ENCODE results near the gene SPTSSA.
"Not testable (repeated sequence)": the region's sequence is repeated elsewhere in the genome, so short reads cannot be mapped to it uniquely, and the experiment has no call there.

SPTSSA gene, protein sequence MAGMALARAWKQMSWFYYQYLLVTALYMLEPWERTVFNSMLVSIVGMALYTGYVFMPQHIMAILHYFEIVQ

DNA sequence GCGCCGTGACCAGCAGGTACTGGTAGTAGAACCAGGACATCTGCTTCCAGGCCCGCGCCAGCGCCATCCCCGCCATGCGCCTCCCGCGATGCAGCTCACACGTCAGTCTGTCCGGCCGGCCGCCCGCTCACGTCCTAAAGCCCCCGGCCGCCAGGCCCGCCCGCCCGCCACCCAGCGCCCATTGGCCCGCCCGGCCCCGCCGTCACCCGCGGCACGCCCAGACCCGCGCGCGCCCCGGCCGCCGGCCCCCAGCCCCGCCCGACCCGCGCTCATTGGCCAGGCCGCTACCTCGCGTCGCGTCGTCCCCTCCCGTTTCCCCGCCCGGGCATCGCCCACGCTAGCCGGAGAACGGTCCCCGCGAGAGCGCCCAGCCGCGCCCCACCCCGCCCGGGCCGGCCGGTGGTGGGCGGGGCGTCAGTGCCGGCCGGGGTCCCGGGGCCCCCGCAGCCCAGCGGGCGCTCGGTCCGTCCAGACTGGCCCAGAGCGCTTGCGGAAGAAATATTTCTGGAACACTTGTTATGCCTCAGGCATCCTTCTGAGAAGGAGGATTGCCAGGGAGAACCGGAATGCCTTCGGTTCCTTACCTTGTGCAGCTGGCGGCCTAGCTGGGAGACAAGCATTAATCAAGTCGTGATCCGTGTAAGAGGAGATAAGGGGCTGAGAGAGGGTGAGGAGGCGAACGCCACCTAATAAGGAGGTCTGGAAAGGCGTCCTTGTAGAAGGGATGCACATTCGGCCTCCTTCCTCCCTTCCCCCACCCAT, at the start of gene SPTSSA:
TSS of gene SPTSSA (minus strand) at position 109 of the 762 bp plus-strand sequence. CDS start at position 76, 33 bp downstream.
- no peak for DNase-seq

DNA sequence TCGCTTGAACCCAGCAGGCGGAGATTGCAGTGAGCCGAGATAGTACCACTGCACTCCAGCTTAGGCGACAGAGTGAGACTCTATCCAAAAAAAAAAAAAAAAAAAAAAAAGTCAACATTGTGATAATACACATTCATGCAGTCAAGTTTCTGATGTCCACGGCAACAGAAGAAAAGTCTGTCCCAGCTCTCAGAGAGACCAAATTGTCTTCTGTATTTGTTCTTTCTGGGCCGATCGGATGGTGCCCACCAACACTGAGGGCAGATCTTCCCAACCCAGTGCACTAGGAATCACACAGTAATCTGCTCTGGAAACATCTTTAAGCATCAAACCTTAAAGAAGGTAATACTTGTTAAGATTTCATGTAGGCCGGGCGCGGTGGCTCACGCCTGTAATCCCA, 45.8 kb upstream of the SPTSSA start:
- no peak for DNase-seq

DNA sequence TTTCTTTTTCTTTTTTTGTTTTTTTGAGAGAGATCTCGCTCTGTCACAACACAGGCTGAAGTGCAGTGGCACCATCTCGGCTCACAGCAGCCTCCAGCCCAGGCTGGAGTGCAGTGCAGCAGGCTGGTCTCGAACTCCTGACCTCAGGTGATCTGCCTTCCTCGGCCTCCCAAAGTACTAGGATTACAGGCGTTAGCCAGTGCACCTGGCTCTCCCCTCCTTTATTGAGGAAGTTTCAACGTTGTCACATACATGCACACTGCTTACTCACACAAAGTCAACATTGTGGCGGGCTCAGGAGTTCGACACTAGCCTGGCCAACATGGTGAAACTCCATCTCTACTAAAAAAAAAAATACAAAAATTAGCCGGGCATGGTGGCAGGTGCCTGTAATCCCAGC, 45.4 kb upstream of the SPTSSA start:
- DNase-seq = no peak

DNA sequence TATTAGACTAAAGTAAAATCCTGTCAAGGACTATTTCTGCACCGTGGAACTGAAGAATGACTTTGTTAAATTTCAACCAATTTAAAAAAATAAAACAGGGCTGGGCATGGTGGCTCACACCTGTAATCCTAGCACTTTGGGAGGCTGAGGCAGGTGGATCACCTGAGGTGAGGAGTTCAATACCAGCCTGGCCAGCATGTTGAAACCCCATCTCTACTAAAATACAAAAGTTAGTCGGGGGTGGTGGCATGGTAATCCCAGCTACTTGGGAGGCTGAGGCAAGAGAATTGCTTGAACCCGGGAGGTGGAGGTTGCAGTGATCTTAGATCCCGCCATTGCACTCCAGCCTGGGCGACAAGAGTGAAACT, 43.1 kb upstream of the SPTSSA start:
- DNase-seq = not testable (repeated sequence)

DNA sequence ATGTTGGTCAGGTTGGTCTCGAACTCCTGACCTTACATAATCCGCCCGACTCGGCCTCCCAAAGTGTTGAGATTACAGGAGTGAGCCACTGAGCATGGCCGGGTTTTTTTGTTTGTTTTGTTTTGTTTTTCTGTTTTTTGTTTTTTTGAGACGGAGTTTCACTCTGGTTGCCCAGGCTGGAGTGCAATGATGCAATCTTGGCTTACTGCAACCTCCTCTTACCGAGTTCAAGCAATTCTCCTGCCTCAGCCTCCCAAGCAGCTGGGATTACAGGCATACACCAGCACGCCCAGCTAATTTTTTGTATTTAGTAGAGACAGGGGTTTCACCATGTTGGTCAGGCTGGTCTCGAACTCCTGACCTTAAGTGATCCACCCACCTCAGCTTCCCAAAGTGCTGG, 42.0 kb upstream of the SPTSSA start:
- not testable (repeated sequence) for DNase-seq

DNA sequence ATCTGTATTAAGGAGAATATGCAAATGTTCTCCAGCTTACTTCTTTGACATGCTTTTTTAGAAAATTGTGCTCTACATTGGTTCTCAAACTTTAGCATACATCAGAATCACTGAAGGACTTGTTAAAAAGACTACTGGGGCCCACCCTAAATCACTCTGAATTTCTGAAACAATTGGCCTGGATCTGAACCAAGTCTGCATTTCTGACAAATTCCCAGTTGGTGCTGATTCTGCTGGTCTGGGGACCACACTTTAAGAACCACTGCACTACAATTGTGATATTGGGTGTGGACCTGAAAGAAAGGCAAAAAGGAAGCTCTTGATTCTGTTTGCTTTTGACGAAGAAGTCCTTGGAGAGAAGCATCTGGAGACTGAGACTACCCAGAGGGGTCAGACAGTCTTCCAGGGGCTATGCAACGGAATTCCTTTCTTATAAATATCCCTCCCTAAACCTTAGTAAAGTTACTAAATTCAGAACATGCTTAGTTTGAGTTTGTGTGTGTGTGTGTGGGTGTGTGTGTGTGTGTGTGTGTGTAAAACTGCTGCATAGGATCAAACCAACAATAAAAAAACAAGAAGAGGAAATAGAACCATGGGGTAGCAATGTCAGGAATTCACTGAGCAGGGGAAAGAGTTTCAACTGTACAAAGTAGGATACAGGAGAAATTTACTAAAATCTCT, 40.6 kb upstream of the SPTSSA start:
- no peak for DNase-seq

DNA sequence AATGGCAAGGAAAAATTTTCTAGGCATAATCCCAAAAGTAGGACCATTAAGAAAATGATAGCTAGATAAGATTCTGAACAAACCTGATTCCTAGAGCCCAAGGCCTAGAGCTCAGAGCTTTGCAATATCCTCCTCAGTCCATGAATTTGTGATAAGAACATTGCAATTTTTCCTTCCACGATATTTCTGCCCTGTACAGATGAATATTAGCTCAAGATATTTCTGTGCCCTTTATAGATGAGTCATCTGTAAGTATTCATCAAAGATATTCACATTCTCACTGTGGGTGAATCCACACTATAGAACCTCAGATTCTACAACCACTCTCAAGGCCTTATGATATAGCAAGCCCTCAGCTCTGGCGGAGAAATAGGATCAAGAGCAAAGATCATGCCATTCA, 40.0 kb upstream of the SPTSSA start:
- no peak for DNase-seq

DNA sequence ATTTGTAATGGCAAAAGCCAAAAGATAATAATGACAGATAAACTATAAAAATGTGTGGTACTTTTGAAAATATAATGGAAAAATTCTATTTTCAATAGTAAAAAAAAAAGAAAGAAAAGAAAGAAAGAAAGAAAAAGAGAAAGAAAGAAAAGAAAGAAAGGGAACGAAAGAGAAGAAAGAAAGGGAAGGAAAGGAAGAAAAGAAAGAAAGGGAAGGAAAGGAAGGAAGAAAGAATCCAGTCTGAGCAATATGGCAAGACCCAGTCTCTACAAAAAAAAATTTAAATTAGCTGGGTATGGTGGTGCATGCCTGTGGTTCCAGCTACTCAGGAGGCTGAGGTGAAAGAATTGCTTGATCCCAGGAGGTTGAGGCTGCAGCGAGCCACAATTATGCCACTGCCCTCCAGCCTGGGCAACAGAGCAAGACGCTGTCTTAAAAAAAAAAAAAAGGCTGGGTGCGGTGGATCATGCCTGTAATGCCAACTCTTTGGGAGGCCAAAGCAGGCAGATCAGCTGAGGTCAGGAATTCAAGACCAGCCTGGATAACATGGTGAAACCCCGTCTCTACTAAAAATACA, 39.1 kb upstream of the SPTSSA start:
- no peak for DNase-seq

DNA sequence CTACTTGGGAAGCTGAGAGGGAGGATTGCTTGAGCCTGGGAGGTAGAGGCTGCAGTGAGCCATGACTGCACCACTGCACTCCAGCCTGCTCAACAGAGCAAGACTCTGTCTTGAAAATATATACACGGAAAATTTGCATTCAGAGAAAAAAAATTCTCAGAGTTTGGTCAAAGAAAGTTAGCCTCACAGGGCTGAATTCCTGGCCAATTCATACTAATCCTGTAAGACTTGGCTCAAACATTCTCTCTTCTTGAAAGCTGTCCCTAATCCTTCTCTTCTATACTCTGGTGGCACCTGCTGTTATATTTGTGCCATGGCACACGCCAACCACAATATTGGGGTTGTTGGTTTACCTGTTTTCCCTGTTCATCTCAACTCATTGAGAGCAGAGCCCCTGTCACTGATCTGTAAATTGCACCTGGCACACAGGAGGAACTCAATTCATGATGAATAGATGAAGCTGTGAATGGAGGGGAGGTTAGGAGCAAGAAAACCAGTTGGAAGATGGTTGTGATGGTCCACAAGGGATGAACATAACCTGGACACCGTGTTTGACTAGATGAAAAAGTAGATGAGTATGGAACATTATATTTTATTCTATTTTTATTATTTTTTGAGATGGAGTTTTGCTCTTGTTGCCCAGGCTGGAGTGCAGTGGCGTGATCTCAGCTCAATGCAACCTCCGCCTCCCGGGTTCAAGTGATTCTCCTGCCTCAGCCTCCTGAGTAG, 36.8 kb upstream of the SPTSSA start:
- DNase-seq = no peak

DNA sequence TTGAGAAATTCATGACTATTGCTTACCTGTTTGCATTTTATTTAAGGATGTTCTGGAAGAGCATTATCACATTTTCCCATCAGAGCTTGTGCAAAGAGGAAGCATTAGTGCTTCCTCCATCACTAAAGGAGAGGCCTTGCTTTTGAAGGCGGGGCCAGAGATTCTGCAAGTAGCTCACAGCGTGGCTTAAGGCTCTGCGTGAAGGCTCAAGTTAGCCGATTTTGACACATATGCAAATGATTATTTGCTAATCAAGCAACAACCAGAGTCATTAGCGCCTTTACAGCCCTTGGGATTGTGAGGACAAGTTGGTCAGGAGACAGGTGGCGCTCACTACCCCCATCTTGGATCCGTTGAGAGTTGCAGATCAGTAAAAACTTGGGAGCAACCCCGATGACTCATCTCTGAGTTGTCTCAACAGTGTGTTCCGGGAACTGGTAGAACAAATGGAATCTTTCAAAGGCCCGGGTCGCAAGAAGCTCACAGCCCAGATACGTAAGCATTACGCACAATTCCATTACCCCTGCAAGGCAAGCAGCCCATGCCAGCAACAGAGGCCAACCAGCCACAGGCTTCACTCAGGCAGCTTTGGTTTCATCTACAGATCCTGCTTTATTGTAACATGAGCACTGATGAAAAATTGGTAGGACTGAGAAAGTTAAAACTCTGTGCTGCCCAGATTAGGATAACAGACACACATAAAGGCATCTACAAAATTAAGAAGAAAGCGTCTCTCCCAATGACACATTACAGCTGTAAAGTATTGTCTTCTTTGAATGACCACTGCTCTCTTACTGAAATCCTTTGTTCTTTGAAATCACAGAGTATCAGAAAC, 34.9 kb upstream of the SPTSSA start:
- peak; percentile 9 for DNase-seq

DNA sequence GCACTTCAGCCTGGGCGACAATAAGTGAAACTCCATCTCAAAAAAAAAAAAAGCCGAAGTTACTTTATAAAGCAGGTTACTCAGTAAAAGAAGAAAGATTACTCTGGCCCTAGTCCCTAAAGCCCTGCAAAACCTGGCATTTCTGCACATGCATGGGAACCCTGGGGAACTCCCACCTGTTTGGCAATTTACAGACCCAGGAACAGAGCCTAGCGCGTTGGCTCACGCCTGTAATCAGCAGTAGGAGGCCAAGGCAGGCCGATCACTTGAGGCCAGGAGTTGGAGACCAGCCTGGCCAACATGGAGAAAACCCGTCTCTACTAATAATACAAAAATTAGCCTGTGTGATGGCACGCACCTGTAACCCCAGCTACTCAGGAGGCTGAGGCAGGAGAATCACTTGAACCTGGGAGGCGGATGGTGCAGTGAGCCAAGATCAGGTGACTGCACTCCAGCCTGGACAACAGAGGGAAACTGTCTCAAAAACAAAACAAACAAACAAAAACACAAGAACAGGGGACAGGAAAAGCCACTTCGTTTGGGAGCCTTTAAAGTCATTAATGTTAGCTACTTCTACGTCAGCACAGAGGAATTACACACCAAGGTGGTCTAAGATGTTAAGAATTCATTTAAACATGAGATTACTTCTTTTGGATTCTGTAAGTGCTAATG, 34.1 kb upstream of the SPTSSA start:
- DNase-seq = no peak

DNA sequence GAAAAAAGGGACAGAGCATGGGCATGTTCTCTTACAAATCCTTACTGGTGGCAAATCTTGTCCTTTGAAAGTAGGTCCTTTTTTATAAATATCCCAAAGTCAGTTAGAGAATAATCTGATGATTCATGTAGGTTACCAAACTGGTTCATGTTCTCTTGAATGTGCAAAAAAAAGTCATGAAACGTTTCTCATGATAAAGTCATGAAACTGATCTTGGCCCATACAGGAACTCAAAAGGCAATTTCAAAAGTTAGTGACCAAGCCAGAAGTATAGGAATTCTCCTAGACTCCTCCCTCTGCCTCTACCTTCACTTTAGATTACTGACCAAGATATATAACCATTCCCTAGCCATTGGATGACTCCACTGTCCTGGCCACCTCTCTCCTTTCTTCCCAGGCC, 27.3 kb upstream of the SPTSSA start:
- DNase-seq = no peak

DNA sequence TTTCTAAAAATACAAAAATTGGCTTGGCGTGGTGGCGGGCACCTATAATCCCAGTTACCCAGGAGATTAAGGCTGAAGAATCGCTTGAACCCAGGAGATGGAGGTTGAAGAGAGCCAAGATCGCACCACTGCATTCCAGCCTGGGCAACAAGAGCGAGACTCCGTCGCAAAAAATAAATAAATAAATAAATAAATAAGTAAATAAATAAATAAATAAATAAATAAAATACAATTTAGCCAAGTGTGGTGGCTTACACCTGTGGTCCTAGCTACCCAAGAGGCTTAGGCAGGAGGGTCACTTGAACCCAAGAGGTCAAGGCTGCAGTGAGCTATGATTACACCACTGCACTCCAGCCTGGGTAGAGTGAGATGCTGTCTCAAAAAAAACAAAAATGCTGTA, 26.5 kb upstream of the SPTSSA start:
- DNase-seq = no peak

DNA sequence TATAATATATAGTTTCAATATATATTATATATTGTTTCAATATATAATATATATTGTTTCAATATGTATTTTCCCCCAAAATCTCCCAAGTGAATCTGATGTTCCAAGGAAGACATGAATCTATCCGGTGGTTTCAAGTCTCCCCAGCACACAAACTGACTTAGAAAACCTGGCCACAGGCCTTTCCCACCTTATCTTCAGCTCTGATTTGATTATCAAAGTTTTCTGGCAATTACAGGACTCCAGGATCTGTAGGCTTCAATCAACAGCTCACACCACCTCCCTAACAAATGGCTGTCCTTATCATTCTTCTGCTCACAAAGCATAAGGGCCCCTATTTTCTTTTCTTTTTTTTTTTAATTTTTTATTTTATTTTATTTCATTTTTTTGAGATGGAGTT, 22.7 kb upstream of the SPTSSA start:
- DNase-seq = no peak

DNA sequence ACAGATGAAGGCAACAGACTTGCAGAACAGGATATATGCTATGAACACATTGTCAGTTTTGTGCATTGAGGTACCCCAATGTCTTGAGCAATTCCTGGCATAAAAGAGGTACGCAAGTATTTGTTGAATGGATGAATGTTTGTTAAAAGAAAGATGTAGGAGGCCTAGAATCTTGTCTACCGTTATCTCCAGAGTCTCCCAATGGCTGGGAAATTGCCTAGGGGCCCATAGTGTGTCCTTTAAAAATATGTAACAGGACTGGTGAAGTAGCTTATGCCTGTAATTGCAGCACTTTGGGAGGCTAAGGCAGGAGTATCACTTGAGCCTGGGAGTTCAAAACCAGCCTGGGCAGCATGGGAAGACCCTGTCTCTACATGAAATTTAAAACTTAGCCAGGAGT, 20.4 kb upstream of the SPTSSA start:
- DNase-seq = no peak

DNA sequence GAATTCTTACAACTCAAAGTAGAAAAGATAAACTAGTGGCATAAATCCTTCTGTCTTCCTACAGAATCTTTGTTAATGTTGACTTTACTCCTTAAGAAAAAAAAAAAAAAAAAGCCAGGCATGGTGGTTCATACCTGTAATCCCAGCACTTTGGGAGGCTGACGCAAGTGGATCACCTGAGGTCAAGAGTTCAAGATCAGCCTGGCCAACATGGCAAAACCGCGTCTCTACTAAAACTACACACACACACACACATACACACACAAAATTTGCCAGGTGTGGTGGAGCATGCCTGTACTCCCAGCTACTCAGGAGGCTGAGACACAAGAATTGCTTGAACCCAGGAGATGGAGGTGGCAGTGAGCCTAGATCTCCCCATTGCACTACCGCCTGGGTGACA, 17.7 kb upstream of the SPTSSA start:
- DNase-seq = no peak

DNA sequence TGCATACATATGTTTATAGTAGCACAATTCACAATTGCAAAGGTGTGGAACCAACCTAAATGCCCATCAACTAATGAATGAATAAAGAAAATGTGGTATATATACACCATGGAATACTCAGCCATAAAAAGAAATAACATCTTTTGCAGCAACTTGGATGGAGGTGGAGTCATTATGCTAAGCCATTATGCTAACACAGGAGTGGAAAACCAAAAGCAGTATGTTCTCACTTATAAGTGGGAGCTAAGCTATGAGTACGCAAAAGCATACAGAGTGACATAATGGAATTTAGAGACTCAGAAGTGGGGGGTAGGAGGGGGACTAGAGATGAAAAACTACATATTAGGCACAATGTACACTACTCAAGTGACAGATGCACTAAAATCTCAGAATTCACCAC, 16.2 kb upstream of the SPTSSA start:
- no peak for DNase-seq

DNA sequence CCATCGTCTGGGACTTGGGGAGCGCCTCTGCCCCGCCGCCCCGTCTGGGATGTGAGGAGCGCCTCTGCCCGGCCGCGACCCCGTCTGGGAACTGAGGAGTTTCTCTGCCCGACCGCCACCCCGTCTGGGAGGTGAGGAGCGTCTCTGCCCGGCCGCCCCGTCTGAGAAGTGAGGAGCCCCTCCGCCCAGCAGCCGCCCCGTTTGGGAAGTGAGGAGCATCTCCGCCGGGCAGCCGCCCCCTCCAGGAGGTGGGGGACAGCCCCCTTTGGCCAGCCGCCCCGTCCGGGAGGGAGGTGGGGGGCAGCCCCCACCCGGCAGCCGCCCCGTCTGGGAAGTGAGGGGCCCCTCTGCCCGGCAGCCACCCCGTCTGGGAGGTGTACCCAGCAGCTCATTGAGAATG, 14.0 kb upstream of the SPTSSA start:
- DNase-seq = not testable (repeated sequence)

DNA sequence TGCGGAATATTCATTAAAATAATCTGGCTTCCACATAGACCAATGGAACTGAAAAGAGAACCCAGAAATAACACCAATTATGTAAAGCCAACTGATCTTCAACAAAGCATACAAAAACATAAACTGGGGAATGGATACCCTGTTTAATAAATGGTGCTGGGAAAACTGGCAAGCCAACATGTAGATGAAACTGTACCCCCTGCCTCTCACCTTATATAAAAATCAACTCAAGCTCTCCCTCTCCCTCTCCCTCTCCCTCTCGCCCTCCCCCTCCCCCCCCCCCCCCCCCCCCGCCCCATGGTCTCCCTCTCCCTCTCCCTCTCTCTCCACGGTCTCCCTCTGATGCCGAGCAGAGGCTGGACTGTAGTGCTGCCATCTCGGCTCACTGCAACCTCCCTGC, 13.1 kb upstream of the SPTSSA start:
- DNase-seq = no peak

DNA sequence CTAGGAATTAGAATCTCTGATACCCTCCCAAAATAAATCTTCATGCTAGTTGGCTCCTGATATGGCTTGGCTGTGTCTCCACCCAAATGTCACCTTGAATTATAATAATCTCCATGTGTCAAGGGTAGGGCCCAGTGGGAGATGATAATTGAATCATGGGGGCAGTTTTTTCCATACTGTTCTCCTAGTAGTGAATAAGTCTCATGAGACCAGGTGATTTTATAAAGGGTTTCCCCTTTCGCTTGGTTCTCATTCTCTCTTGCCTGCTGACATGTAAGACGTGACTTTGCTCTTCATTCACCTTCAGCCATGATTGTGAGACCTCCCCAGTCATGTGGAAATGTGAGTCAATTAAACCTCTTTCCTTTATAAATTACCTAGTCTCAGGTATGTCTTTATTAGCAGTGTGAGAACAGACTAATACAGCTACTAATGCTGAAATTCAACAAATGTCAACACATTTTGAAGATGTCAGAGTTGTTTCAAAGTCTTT, 12.2 kb upstream of the SPTSSA start:
- DNase-seq = no peak

DNA sequence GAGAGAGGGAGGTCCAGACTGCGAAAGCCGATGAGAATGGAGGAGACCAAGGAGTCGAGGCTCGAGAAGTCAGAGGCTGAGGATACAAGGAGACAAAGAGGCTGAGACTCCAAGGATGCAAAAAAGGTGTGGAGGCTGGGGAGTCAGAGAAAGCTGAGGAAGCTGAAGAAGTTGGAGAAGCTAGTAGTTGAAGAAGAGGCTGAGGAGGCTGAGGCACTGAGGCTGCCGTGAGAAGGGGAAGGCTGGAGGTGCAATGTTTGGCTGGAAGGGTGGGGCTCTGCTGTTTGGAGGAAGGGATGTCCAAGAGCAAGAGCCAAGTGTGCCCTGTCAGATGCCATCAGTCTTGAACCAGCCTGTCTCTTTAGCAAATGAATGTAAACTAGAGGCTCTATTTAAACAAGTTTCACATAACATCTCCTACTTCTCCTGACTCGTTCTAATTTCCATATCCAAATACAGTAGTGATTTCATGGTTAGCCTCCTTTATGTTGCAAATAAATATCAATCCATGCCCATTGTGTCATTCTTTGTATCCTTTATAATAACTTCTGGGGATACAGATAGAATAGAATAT, 10.8 kb upstream of the SPTSSA start:
- DNase-seq = no peak
